Activated naive CD8-positive, alpha-beta T cell treated with anti-CD3 and anti-CD28 coated beads, Interleukin-2, amount 50 U/mL, for 24 hours (primary cell): ENCODE data around the gene TPST2.
A peak's percentile ranks its signal among the peaks of the same experiment; 100 is the strongest.
"Not testable (repeated sequence)": the region's sequence is repeated elsewhere in the genome, so short reads cannot be mapped to it uniquely, and the experiment has no call there.

Experiments
- ATAC-seq: fragments of 150-1000 bp; cut with Tn5 transposase; one replicate; pipeline ENCODE4 v1.10.0; 2021
- DNase-seq: peaks from one replicate; pipeline ENCODE4 v3.0.0; 2021
- H3K27ac Mint-ChIP-seq: one replicate; pipeline ENCODE4 v1.8.0; 2021; ENCODE audit warnings: mild to moderate bottlenecking, mixed read lengths
- H3K27me3 Mint-ChIP-seq: one replicate; pipeline ENCODE4 v1.8.0; 2021; ENCODE audit warnings: mixed read lengths
- H3K36me3 Mint-ChIP-seq: one replicate; pipeline ENCODE4 v1.8.0; 2021; ENCODE audit warnings: low read depth, mixed read lengths
- H3K4me1 Mint-ChIP-seq: one replicate; pipeline ENCODE4 v1.8.0; 2021; ENCODE audit warnings: mixed read lengths
- H3K4me3 Mint-ChIP-seq: one replicate; pipeline ENCODE4 v1.8.0; 2021; ENCODE audit warnings: mild to moderate bottlenecking, moderate library complexity, mixed read lengths
- H3K9me3 Mint-ChIP-seq: one replicate; pipeline ENCODE4 v1.8.0; 2021; ENCODE audit warnings: mixed read lengths

TPST2 gene

DNA sequence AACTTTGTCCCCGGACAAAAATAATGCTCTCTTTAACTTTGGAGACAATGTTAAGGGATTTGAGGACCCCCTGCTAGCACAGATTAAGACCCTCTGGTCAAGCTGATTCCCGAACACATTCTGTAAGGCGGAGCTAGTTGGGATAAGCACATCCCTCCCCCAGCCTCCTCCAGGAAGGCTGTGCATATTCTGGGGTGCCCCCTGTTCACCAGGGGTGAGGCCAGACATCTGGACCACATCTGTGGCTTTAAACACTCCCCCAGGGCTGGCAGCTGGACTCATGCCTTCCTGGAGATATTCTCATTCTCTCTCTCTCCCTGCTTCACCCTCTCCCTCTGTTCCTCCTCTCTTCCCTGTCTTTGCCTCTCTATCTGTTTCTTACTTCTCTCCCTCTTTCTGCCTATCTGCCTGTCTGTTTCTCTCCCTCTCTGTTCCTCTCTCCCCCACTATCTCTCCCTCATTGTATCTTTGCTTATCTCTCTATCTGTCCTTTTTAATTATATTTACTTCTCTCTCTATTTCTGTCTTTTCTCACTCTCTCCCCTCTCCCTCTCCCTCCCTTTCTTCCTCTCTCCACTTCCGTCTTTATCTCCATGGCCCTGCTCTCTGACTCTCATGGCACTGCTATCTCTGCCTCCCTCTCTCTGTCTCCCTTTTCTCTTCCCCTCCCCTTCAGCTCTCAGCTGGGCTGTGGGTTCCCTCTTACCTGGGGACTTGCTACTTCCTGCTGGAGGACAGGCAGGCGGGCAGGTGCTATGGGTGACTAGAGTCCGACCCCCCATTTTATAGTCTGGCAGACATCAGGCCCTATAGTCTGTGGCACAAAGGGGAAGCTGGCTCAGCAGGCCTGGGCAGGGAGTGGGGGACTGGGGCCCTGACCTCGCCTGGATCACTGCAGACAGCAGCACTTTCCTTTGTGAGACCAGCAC lies 27.6 kb upstream of the TPST2 start, which contains the start of gene CRYBB1:
CRYBB1 (minus strand) TSS at position 757 of the 929 bp plus-strand sequence. CDS start 1,708 bp downstream, outside the sequence.
- no peaks in the 10 kb centered on the region for H3K27me3 Mint-ChIP-seq
- H3K36me3 Mint-ChIP-seq: no peaks in the 10 kb centered on the region
- H3K9me3 Mint-ChIP-seq: no peaks in the 10 kb centered on the region
- ATAC-seq: no peak
- peaks cover 9% of the 10 kb centered on the region for H3K4me1 Mint-ChIP-seq
- H3K27ac Mint-ChIP-seq: no peak within 1 kb of the TSS
- H3K4me3 Mint-ChIP-seq: no peak within 1 kb of the TSS
- DNase-seq: no peak

DNA sequence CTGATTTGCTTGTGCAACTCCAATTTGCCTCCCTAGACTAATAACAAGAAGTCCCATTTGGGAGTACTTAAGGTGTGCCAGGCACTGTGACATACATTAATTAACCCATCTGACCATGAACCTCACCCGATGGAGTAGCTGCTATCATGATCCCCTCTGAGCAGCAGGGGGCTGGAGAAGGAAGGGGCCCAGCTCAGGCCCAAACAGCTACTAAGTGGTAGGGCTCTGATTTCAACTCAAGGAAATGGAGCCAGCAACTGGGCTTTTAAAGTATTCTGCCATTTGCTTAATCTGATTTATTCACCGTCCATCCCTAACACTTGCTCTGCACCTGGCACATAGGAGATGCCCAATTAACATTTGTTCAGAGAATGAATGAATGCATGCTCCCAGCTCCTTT lies 26.7 kb upstream of the TPST2 start:
- Mint-ChIP-seq H3K27ac (no peak overlapping the region), H3K4me1 (peaks cover 9% of the 10 kb centered on the region), H3K9me3 (no peaks in the 10 kb centered on the region), H3K4me3 (no peak overlapping the region), H3K36me3 (no peaks in the 10 kb centered on the region), H3K27me3 (no peaks in the 10 kb centered on the region)
- DNase-seq (no peak), ATAC-seq (no peak)

DNA sequence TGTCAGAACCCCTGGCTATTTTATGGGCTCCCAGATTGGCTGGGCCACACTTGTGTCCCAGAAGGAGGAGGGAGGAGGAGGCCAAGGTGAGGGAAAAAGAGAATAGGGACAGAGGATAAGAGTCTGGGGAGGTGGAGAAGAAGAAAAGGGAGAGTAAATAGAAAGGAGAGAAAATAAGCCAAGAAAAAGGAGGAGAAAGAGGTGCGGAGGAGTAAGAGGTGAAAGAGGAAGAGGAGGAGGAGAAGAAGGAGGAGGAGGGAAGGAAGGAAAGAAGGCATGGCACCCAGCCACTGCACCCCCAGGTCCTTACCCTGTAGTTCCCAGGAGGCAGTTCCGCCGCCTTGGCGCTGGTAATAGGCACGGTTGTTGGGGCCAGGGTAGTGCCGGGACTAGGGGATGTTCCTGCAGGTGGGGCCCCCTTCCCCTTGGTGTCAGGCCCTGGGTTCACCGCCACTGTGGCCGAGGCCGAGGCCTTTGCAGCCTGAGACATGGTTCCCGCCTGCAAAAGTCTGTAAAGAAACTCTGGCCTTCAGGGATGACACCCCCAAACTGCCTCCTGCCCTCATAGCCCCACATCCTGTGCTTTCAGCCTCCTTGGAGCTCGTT lies 26.0 kb upstream of the TPST2 start:
- no peak overlapping the region for H3K4me3 Mint-ChIP-seq

DNA sequence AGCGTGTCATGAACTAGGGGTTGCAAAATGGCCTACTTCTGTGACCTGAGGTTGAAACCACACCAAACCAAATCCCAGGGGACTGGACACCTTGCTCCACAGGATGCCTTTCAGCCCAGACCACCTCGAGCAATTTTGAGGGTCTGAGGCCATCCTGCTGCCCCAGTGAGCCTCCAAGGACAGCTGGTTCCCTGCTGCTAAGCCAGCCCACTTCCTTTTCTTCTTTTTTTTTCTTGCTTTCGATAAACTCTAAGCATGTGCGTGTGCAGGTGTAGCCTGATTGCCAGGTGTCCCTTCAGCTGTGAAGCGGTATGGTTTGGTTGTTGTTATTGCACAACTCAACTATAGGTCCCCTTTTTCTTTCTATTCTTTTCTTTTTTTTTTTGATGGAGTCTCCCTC lies 25.2 kb upstream of the TPST2 start:
- Mint-ChIP-seq H3K27ac (no peak overlapping the region), H3K27me3 (no peaks in the 10 kb centered on the region), H3K36me3 (no peaks in the 10 kb centered on the region), H3K4me1 (peaks cover 20% of the 10 kb centered on the region), H3K9me3 (no peaks in the 10 kb centered on the region), H3K4me3 (no peak overlapping the region)
- no peak for DNase-seq
- no peak for ATAC-seq

More for the DNA sequence above, 26.0 kb upstream of the TPST2 start:
- Mint-ChIP-seq H3K9me3 (no peaks in the 10 kb centered on the region), H3K27me3 (no peaks in the 10 kb centered on the region), H3K27ac (no peak overlapping the region), H3K36me3 (no peaks in the 10 kb centered on the region), H3K4me1 (peaks cover 12% of the 10 kb centered on the region)
- DNase-seq (no peak), ATAC-seq (no peak)

DNA sequence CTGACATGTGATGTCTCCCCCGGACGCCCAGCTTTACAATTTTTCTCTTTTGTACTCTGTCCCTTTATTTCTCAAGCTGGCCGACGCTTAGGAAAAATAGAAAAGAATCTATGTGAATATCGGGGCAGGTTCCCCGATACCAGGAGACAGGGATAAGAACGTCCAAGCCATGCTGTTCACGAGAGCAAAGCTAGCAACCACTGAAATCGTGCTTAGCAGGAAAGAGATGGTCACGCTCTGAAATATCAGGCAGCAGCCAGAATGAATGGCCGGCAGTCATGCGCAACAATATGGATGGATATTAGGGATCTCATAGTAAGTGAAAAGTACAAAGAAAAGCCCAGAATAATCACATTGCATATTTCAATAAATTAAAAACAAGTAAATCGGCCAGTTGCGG lies 24.4 kb upstream of the TPST2 start:
- no peaks in the 10 kb centered on the region for H3K27me3 Mint-ChIP-seq
- H3K4me1 Mint-ChIP-seq: peaks cover 28% of the 10 kb centered on the region
- no peaks in the 10 kb centered on the region for H3K9me3 Mint-ChIP-seq
- H3K27ac Mint-ChIP-seq: no peak overlapping the region
- no peak overlapping the region for H3K4me3 Mint-ChIP-seq
- ATAC-seq: no peak
- no peaks in the 10 kb centered on the region for H3K36me3 Mint-ChIP-seq
- no peak for DNase-seq

DNA sequence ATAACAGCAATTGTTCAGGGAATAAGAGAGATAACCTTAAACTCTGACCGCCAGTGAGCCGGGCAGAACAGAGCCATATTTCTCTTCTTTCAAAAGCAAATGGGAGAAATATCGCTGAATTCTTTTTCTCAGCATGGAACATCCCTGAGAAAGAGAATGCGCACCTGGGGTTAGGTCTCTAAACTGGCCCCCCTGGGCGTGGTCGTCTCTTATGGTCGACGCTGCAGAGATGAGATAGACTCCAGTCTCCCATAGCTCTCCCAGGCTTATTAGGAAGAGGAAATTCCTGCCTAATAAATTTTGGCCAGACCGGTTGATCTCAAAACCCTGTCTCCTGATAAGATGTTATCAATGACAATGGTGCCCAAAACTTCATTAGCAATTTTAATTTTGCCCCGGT lies 23.8 kb upstream of the TPST2 start:
- not testable (repeated sequence) for DNase-seq, H3K27ac Mint-ChIP-seq, H3K9me3 Mint-ChIP-seq, ATAC-seq, H3K36me3 Mint-ChIP-seq, H3K27me3 Mint-ChIP-seq, H3K4me3 Mint-ChIP-seq
- peaks cover 32% of the 10 kb centered on the region for H3K4me1 Mint-ChIP-seq

DNA sequence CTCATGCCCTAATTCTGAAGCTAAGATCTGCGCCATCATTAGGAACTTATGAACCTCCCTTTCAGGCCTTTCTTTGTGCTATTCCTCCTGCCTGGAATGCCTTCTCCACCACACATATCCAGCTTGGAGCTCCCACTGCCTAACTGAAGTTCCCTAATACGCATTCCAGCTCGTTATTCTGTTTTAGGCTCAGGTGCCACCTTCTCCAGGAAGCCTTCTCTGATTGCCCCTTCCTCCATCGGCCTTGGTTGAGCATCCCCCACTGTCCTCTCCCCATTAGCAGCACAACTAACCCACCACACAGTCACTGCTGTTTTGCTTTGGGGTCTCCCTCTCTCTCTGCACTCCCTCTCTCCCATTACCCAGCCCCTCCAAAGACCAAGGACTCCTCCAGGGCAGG lies 22.7 kb upstream of the TPST2 start:
- Mint-ChIP-seq H3K27ac (no peak overlapping the region), H3K27me3 (no peaks in the 10 kb centered on the region), H3K9me3 (no peaks in the 10 kb centered on the region), H3K4me3 (no peak overlapping the region), H3K36me3 (no peaks in the 10 kb centered on the region), H3K4me1 (peaks cover 31% of the 10 kb centered on the region)
- ATAC-seq (no peak), DNase-seq (no peak)

DNA sequence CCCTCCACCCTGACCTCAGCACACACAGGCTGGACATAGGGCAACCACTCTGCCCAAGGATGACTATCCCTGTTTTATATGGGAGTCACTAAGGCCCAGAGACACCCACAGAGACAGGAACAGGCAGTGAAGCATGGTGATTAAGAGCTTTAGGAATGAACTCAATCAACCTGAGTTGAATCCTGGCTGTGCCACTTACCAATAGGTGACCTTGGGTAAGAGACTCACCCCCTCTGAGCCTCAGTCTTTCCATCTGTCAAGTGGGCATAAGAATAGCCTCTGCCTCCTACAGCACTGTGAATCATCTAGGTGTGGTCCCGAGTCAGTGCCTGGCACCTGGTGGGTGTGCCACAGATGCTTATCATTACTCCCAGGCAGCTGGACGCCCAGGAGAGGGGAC lies 21.1 kb upstream of the TPST2 start:
- Mint-ChIP-seq H3K4me3 (no peak overlapping the region), H3K36me3 (no peaks in the 10 kb centered on the region), H3K4me1 (peaks cover 32% of the 10 kb centered on the region), H3K9me3 (no peaks in the 10 kb centered on the region), H3K27me3 (no peaks in the 10 kb centered on the region), H3K27ac (no peak overlapping the region)
- ATAC-seq (peak; percentile 72), DNase-seq (no peak)

DNA sequence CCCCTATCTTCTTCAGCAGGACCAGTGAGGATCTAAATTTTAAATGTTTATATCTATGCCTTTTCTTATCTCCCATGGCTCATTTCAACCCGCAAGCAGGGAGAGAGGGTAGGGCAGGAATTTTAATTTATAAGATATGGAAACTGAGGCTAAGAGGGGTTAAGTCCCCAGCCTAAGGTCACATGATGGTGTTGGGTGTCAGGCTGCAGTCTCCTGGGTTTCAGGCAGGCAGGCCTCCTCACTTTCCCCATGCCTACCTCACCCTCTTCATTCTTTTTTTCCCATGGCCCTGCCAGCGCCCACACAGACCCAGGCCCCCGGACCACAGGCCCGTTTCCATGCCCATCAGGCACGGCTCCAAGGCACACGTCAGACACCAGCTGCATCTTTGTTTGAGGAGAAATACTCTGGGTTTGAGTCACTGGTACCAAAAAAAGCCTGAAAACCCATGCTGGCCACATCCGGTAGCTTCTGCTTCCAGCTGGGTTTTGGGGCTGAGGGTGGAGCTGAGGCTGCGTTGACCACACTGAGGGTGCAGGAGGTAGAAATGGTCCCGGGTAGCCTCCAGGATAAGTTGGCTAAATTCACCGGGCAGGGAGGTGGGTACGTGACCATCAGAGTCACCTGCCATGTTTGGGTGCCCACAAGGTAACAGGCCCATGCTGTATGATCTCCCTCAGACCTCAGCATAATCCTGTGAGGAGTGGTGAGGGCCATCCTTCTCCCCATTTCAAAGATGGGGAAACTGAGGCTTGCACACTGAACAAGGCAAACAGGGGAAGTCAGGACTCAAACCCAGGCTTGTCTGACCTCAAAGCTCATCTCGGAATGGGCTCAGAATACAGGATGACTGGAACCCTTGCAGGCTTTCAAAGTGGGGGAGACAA lies 20.4 kb upstream of the TPST2 start:
- peak; percentile 78 for ATAC-seq
- H3K27ac Mint-ChIP-seq: peak overlapping the region; percentile 84
- no peaks in the 10 kb centered on the region for H3K36me3 Mint-ChIP-seq
- H3K9me3 Mint-ChIP-seq: no peaks in the 10 kb centered on the region
- H3K4me1 Mint-ChIP-seq: peaks cover 32% of the 10 kb centered on the region
- peak overlapping the region; percentile 39 for H3K4me3 Mint-ChIP-seq
- H3K27me3 Mint-ChIP-seq: no peaks in the 10 kb centered on the region
- DNase-seq: peak; percentile 61

DNA sequence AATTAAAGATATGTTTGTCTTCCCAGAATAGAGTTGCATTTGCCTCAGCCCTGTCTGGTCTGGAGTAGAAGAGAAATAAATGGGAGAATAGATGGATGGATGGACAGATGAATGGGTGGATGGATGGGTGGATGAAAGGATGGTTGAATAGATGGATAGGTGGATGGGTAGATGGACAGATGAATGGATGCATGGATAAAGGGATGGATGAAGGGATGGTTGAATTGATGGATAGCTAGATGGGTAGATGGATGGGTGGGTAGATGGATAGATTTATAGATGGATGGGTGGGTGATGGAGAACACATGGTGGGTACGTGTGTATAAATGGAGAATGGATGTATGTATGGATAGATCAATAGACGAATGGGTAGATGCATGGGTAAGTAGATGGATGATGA lies 19.4 kb upstream of the TPST2 start:
- Mint-ChIP-seq H3K9me3 (no peaks in the 10 kb centered on the region), H3K27ac (no peak overlapping the region), H3K27me3 (no peaks in the 10 kb centered on the region), H3K36me3 (no peaks in the 10 kb centered on the region), H3K4me3 (no peak overlapping the region), H3K4me1 (peaks cover 31% of the 10 kb centered on the region)
- DNase-seq (no peak), ATAC-seq (no peak)

DNA sequence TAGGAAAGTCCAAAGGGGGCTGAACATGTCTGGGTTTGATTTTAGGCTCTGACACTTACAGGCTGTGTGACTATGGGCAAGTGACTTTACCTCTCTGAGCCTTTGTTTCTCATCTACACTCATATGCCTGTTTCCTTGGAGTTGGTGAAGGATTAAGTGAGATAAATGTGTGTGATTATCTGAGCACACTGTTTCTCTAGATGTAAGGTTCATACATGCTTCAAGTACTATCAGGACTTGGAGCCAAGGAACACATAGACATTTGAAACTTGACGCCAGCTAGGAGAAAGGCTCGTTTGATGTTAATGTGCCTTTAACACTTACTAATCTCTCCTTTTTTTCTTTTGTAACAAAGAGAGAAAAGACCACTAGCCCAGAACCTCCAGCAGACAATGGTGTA lies 18.2 kb upstream of the TPST2 start:
- H3K27me3 Mint-ChIP-seq: no peaks in the 10 kb centered on the region
- DNase-seq (no peak), ATAC-seq (no peak)
- no peak overlapping the region for H3K4me3 Mint-ChIP-seq
- H3K36me3 Mint-ChIP-seq: no peaks in the 10 kb centered on the region
- H3K9me3 Mint-ChIP-seq: no peaks in the 10 kb centered on the region
- H3K4me1 Mint-ChIP-seq: peaks cover 32% of the 10 kb centered on the region
- no peak overlapping the region for H3K27ac Mint-ChIP-seq

DNA sequence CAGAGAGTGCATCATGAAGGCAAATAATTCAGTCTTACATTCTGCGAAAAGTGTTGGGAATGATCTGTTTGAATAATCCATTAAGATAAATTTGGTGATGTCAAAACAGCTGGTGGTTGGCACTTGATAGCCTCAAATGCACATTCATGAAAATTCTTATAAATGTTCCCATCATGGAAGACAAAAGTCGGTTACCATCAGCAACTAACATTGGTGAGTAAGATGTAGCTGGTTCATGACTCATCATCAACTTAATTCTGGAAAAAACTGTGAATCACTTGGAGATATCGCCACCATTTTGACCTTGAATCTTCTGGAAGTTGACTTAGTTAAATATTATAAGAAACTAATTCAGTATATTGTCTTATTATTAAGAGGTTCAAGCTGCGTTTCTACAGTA lies 16.7 kb upstream of the TPST2 start:
- Mint-ChIP-seq H3K36me3 (no peaks in the 10 kb centered on the region), H3K27me3 (no peaks in the 10 kb centered on the region), H3K4me3 (no peak overlapping the region), H3K27ac (no peak overlapping the region), H3K4me1 (peaks cover 32% of the 10 kb centered on the region), H3K9me3 (no peaks in the 10 kb centered on the region)
- no peak for DNase-seq
- no peak for ATAC-seq

DNA sequence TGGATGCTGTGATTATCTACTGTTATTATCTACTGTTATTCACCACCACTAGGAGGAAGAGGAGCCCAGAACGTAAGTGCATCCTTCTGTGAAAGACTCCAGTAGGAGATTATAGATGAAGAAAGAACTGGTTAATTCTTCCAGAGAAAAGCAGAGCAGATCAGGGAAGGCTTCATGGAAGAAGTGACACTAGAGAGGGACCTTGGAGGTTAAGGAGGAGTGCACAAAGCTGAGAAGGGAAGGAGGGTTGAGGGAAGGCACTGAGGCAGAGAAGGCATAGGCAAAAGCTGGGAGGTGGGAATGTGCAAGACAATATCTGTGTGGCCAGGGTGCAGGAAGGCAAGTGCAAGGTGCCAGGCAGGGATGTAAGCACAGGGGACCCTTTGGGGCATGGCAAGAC lies 14.4 kb upstream of the TPST2 start:
- ATAC-seq: no peak
- H3K27me3 Mint-ChIP-seq: no peaks in the 10 kb centered on the region
- H3K4me1 Mint-ChIP-seq: peaks cover 15% of the 10 kb centered on the region
- no peak for DNase-seq
- no peaks in the 10 kb centered on the region for H3K36me3 Mint-ChIP-seq
- H3K4me3 Mint-ChIP-seq: no peak overlapping the region
- H3K27ac Mint-ChIP-seq: no peak overlapping the region
- H3K9me3 Mint-ChIP-seq: no peaks in the 10 kb centered on the region

DNA sequence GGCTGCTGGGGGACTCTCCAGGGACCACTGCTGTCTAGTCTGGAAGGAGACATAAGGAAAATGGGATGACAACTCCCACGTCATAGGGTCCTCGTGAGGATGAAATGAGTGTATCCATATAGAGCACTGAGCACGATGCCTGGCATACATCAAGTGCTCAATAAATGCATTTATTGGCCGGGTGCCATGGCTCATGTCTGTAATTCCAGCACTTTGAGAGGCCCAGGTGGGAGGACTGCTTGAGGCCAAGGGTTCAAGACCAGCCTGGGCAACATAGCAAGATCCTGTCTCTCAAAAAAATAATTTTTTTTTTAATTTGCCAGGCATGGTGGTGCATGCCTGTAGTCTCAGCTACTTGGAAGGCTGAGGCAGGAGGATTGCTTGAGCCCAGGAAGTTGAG lies 12.2 kb upstream of the TPST2 start:
- no peak overlapping the region for H3K4me3 Mint-ChIP-seq
- no peak overlapping the region for H3K27ac Mint-ChIP-seq
- H3K4me1 Mint-ChIP-seq: peaks cover 28% of the 10 kb centered on the region
- no peak for ATAC-seq
- DNase-seq: no peak
- no peaks in the 10 kb centered on the region for H3K36me3 Mint-ChIP-seq
- no peaks in the 10 kb centered on the region for H3K9me3 Mint-ChIP-seq
- no peaks in the 10 kb centered on the region for H3K27me3 Mint-ChIP-seq
